ENCODE data around the gene PDCL3. TPM values are rescaled to one million over a fixed set of nuclear protein-coding genes. Genes with fewer than 3 reads are reported as not detected.
A peak's percentile ranks its signal among the peaks of the same experiment; 100 is the strongest.

PDCL3 gene
- total RNA-seq, 1 donor from 2014 or later, result 39.2 TPM

DNA sequence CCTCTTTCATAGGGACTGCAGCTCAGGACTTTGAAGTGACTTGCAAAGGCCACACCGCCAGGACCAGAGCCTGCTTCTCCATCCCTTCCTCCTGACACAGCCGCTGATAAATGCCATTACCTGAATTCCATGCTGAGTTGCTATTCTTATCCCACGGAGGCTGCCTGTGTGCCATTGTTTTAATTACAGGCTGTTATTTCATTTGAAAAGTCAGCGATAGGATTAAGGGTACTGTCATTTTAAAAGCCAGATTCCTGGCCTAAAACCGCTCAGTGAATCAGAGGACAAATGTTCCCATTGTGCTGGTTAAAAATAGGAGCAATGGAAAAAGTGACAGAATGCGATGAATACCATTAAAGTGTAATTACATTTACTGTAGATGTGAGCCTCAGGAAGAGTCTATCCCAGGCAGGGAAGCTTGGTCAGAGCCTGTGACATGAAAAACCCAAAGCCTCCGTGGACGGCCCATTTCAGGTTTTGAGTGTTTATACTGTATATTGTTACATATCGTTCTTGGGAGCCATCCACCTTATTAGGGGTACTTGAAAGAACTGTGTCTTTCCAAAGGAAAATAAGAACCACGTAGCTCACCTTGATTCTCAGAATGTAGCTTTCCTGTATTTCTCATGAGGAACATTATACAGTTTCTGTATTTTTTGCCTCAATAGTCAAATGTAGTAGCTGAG lies 41.3 kb downstream of the PDCL3 start:
- no peak overlapping the region for H3K4me3 Mint-ChIP-seq
- no peak for DNase-seq (ENCODE audit: low spot score)
- intact Hi-C loops (cut with micrococcal nuclease), result no loop called here

DNA sequence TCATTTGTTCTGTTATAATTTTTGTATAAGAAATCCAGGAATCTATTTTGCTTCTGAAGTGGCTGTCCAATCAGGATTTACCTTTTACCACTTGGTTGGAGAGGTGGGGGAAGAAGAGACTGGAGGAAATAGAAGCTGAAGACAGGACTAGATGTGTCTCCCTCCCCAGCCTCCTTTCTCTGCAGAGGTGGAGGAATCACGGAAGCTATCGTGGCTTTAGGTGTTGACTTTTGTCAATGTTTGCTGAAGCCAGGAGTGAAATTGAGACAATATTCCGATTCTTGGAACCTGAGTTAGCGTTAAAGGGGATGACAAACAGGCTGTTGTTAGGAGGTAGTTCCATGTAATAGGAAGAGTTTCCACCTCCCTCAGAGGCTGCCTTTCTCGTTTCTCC lies 43.5 kb downstream of the PDCL3 start:
- DNase-seq (ENCODE audit: low spot score), result no peak
- Mint-ChIP-seq H3K9me3 (no peaks in the 10 kb centered on the region), H3K27me3 (ENCODE audit: insufficient read depth) (peaks cover 4% of the 10 kb centered on the region), H3K4me3 (no peak overlapping the region), H3K27ac (no peak overlapping the region), H3K4me1 (ENCODE audit: low read depth) (peaks cover 11% of the 10 kb centered on the region), H3K36me3 (ENCODE audit: low read depth) (no peaks in the 10 kb centered on the region)
- intact Hi-C loops (cut with micrococcal nuclease), result no loop called here

More for the DNA sequence above, 41.3 kb downstream of the PDCL3 start:
- Mint-ChIP-seq H3K27me3 (ENCODE audit: insufficient read depth) (peaks cover 9% of the 10 kb centered on the region), H3K36me3 (ENCODE audit: low read depth) (no peaks in the 10 kb centered on the region), H3K27ac (no peak overlapping the region), H3K4me1 (ENCODE audit: low read depth) (peaks cover 11% of the 10 kb centered on the region), H3K9me3 (no peaks in the 10 kb centered on the region)

DNA sequence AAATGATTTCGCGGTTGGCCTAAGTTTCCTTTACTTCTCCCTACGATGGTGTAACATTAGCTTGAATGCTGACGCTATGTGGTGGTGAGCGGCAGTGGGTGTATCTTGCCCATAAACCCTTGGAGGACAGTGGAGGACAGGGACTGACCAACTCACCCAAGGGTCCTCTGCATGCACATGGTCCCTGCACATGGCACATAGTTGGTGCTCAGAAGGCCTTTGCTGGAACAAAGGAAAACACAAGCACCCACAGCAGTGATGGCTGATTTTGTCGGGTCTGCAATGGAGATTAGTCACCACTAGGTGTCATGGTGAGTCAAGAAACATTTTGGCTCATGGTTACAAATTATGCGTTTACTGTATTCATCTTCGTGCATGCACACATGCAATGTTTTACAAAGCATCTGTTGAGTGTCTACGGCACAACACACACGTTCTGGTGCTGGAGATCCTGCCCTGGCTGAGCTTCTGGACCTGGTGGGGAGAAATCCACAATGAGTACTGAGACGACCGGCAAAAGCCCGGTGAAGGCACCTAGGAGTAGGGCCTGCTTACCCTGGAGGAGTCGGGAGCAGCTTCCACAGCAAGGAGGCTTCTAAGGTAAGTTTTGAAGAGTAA lies 44.0 kb downstream of the PDCL3 start:
- DNase-seq (ENCODE audit: low spot score), result no peak
- Mint-ChIP-seq H3K4me1 (ENCODE audit: low read depth) (peaks cover 7% of the 10 kb centered on the region), H3K9me3 (no peaks in the 10 kb centered on the region), H3K27ac (no peak overlapping the region), H3K36me3 (ENCODE audit: low read depth) (no peaks in the 10 kb centered on the region), H3K4me3 (no peak overlapping the region), H3K27me3 (ENCODE audit: insufficient read depth) (peaks cover 4% of the 10 kb centered on the region)
- intact Hi-C loops (cut with micrococcal nuclease), result loop anchor here (1.0 kb wide), 1 partner anchor 378 kb away; no protein-coding TSS in a partner anchor

DNA sequence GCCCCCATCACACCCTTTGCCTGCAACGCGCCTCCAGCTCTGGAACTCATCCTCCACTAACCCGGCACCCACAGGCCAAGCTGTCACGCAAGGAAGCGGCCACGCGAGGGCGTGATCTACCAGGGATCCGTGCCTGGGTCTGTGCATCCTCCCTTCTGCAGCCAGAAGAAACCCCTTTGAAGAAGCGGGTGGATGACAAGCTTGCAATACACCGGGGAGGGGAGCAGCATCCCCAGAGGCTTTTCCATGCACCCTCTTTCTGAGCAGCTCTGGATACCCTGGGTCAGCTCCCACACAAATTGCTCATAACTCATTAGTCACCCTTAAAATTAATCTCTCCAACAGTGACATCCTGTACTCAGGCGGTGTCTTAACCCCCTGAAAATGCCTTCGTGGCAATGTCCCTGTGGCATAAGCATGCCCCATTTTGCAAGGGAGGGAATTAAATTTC lies 47.6 kb downstream of the PDCL3 start:
- peak; percentile 66 for DNase-seq (ENCODE audit: low spot score)
- H3K4me3 Mint-ChIP-seq, result no peak overlapping the region
- H3K9me3 Mint-ChIP-seq, result no peaks in the 10 kb centered on the region
- intact Hi-C loops (cut with micrococcal nuclease), result no loop called here
- peaks cover 6% of the 10 kb centered on the region for H3K27me3 Mint-ChIP-seq (ENCODE audit: insufficient read depth)
- no peak overlapping the region for H3K27ac Mint-ChIP-seq
- peaks cover 7% of the 10 kb centered on the region for H3K4me1 Mint-ChIP-seq (ENCODE audit: low read depth)
- no peaks in the 10 kb centered on the region for H3K36me3 Mint-ChIP-seq (ENCODE audit: low read depth)

DNA sequence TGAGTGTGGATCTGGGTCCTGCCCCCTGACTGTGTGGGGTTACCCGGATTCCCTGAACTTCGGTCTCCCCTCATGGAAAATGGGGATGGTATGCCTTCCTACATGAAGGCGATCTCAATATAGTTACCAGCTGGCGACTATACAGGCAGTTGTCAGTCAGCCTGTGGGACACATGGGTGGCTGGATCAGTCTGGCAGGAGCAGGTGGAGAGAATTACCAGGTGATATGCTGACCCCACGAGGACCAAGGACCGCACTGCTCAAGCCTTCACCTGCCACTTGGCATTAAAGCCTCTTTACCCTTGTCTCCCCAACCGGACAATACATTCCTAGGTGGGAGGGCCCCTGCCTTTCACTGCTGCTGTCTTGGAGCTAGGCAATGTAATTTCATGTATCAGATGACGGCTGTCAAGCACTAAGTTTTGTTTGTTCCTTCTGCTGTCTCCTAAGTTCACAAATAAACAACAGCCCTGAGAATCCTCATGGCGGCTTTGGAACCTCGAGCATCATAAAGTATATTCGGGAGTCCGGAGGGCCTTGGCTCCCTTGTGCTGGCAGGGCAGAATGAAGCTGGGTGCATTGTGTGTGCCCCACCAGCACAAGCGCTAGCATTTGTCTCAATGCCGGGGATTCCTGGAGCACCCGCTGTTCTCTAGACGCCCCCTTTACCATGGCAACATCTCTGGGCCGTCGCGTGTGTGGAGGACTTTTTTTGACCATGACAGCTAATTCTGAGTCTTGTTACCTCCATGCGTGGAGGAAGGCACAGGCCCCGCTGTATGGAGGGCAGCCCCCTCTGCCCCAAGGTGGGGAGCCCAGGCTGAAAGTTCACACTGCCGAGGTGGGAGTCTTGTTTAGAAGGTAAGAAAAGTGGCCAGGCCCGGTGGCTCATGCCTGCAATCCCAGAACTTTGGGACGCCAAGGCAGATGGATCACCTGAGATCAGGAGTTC lies 48.6 kb downstream of the PDCL3 start:
- Mint-ChIP-seq H3K4me3 (no peak overlapping the region), H3K9me3 (no peaks in the 10 kb centered on the region), H3K27me3 (ENCODE audit: insufficient read depth) (peaks cover 2% of the 10 kb centered on the region), H3K36me3 (ENCODE audit: low read depth) (no peaks in the 10 kb centered on the region), H3K4me1 (ENCODE audit: low read depth) (peaks cover 7% of the 10 kb centered on the region), H3K27ac (no peak overlapping the region)
- DNase-seq (ENCODE audit: low spot score), result no peak
- intact Hi-C loops (cut with micrococcal nuclease), result no loop called here

DNA sequence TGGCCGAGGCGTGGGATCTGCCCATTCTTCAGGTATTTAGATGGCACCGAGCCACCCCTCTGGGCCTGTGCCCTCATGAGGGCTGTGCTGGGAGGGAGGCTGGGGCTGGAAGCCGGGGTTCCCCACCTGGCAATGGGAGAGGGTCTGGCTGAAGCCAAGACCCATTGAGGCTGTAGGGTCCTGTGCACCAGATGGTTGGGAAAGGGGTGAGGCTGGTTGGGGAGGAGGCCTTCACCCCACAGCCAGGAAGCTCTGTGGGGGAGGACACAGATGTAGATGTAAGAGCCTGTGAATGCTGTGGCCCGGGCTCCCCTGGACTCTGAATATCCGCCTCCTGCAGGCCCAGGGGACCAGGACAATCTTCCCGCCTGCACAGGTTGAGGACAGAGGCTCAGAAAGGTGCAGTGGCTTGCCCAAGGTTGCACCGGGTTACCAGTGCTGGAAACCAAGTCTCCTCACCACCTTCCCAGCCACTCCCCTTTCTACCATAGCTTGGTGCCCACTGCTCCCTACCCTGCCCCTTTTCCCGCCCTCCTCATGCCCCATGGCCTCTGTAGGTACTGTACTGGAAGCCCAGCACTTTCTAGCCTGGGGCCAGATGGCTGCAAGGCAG lies 49.7 kb downstream of the PDCL3 start:
- no peak for DNase-seq (ENCODE audit: low spot score)
- H3K9me3 Mint-ChIP-seq, result no peaks in the 10 kb centered on the region
- H3K4me3 Mint-ChIP-seq, result no peak overlapping the region
- intact Hi-C loops (cut with micrococcal nuclease), result no loop called here
- no peak overlapping the region for H3K27ac Mint-ChIP-seq
- H3K4me1 Mint-ChIP-seq (ENCODE audit: low read depth), result no peaks in the 10 kb centered on the region
- no peaks in the 10 kb centered on the region for H3K36me3 Mint-ChIP-seq (ENCODE audit: low read depth)
- peaks cover 1% of the 10 kb centered on the region for H3K27me3 Mint-ChIP-seq (ENCODE audit: insufficient read depth)

DNA sequence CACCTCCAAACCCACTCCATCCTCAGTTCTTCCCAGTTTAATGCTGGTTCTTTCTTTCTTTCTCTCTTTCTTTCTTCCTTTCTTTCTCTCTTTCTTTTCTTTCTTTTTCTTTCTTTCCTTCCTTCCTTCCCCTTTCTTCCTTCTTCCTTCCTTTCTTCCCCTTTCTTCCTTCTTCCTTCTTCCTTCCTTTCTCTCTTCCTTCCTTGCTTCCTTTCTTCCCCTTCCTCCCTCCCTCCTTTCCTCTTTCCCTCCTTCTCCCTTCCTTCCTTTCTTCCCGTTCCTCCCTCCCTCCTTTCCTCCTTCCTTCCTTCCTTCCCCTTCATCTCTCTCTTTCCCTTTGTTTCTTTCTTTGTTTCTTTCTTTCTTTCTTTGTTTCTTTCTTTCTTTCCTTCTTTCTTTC lies 50.9 kb downstream of the PDCL3 start:
- intact Hi-C loops (cut with micrococcal nuclease), result no loop called here
- Mint-ChIP-seq H3K27me3 (ENCODE audit: insufficient read depth) (peaks cover 3% of the 10 kb centered on the region), H3K9me3 (no peaks in the 10 kb centered on the region), H3K27ac (no peak overlapping the region), H3K36me3 (ENCODE audit: low read depth) (no peaks in the 10 kb centered on the region), H3K4me3 (no peak overlapping the region), H3K4me1 (ENCODE audit: low read depth) (no peaks in the 10 kb centered on the region)
- no peak for DNase-seq (ENCODE audit: low spot score)

DNA sequence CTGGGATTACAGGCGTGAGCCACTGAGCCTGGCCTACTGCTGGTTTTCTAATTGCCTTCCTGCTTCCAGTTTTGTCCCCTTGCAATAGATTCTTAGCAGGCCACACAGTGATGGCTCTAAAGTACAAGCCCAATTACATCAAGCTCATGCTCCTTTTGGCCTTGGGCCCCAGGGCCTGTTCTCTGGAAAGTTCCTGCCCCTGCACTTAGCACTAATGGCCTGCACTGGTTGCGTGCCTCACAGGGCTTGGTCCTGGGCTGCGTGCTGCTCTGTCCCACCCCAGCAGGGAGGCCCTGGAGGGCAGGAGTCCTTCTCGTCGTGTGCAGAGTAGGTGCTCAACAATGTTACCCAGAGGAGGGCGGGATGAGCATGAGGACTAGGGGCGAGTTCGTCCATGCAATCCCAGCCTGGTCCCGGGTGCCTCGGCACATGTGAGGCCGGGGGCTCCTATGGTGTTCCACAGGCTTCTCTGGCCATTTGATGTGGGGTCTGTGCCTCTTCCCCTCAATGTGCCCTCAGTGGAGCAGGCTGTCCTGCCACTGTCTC lies 51.7 kb downstream of the PDCL3 start:
- Mint-ChIP-seq H3K27me3 (ENCODE audit: insufficient read depth) (peaks cover 3% of the 10 kb centered on the region), H3K4me1 (ENCODE audit: low read depth) (no peaks in the 10 kb centered on the region), H3K9me3 (no peaks in the 10 kb centered on the region), H3K27ac (no peak overlapping the region), H3K36me3 (ENCODE audit: low read depth) (no peaks in the 10 kb centered on the region), H3K4me3 (no peak overlapping the region)
- no peak for DNase-seq (ENCODE audit: low spot score)
- intact Hi-C loops (cut with micrococcal nuclease), result no loop called here

DNA sequence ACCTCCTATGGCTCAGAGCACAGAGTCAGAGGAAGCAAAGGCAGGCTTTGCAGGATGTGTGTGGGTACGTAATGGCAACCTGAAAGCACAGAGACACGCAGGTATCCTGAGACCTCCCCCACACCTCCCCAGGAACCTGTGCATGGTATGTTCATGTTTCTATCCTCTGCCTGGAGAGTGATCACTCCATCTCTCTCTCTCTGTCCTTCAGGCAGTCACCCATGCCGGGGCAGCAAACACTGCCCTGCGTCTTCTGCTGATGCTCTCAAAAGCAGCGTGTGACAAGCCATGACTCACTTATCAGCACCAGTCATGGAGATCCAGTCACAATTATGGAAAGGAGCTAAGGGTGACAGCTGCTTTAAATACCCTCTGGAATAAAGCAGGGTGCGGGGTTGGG lies 52.7 kb downstream of the PDCL3 start:
- intact Hi-C loops (cut with micrococcal nuclease), result no loop called here
- Mint-ChIP-seq H3K4me3 (no peak overlapping the region), H3K9me3 (no peaks in the 10 kb centered on the region), H3K4me1 (ENCODE audit: low read depth) (no peaks in the 10 kb centered on the region), H3K27me3 (ENCODE audit: insufficient read depth) (peaks cover 3% of the 10 kb centered on the region), H3K36me3 (ENCODE audit: low read depth) (no peaks in the 10 kb centered on the region), H3K27ac (no peak overlapping the region)
- no peak for DNase-seq (ENCODE audit: low spot score)

DNA sequence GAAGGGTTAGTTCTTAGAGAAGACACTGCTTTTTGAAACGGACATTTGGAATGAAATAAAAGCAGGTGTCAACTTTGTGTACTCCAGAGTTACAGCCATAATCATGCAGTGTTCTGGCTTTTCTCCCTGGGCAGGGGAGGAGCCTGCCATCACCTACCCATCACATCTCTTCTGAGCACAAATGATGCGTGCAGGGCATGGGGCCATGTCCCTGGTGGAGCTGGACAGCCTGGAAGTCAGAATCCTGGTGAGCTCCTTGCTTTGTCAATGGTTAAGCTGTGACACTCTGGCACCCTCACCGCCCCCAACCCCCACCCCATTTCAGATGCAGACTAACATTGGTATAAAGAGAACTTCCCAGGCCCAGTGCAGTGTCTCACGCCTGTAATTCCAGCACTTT lies 53.1 kb downstream of the PDCL3 start:
- Mint-ChIP-seq H3K36me3 (ENCODE audit: low read depth) (no peaks in the 10 kb centered on the region), H3K4me1 (ENCODE audit: low read depth) (no peaks in the 10 kb centered on the region), H3K27me3 (ENCODE audit: insufficient read depth) (peaks cover 3% of the 10 kb centered on the region), H3K4me3 (no peak overlapping the region), H3K9me3 (no peaks in the 10 kb centered on the region), H3K27ac (no peak overlapping the region)
- intact Hi-C loops (cut with micrococcal nuclease), result no loop called here
- DNase-seq (ENCODE audit: low spot score), result no peak

DNA sequence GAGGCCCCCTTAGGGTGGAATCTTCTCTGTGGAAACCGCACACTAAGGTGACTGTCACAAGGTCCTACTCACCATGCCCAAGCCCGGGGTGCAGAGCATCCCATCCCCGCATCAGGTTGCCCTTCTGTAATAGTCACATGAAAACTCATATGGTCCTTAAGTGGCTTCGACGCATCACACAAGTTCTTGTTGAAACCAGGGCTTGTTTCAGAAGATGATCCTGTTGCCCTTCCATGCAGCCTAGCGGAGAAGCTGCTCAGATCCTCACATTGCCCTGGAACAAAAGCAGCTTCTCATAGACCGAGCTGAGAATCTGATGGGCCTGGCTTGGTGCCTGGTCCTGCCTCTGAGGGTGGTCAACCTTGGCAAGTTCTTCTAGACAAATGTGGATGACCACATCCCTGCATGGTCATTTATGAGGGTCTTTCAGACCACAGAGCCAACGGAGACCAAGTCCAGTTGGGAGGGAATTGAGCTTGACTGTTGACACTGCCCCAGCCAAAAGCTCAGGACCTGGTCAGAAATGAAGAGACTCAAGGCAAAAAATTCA lies 54.1 kb downstream of the PDCL3 start:
- no peaks in the 10 kb centered on the region for H3K4me1 Mint-ChIP-seq (ENCODE audit: low read depth)
- no peak overlapping the region for H3K4me3 Mint-ChIP-seq
- intact Hi-C loops (cut with micrococcal nuclease), result no loop called here

DNA sequence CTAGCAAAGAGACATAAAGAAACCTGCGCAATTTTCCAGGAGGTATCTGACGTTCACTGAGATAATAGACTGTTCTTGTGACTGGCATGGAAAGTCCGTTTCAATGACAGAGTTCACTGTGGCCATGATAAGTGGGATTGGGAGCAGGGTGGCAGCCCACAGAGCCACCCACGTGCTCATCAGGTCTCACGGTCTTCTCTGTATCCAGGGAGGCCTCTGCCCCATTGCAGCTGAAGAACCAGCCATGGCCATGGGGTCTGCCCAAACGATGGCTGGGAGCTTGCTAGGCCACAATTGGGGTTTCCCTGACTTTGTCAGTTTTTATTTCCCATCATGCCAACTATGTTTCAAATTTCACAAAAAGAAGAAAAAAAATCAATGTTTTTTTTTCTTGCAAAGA lies 57.2 kb downstream of the PDCL3 start:
- intact Hi-C loops (cut with micrococcal nuclease), result no loop called here
- H3K4me1 Mint-ChIP-seq (ENCODE audit: low read depth), result no peaks in the 10 kb centered on the region
- DNase-seq (ENCODE audit: low spot score), result no peak
- no peak overlapping the region for H3K4me3 Mint-ChIP-seq
- no peak overlapping the region for H3K27ac Mint-ChIP-seq
- H3K36me3 Mint-ChIP-seq (ENCODE audit: low read depth), result no peaks in the 10 kb centered on the region
- H3K9me3 Mint-ChIP-seq, result no peaks in the 10 kb centered on the region
- peaks cover 2% of the 10 kb centered on the region for H3K27me3 Mint-ChIP-seq (ENCODE audit: insufficient read depth)

More for the DNA sequence above, 54.1 kb downstream of the PDCL3 start:
- Mint-ChIP-seq H3K27ac (no peak overlapping the region), H3K27me3 (ENCODE audit: insufficient read depth) (peaks cover 3% of the 10 kb centered on the region), H3K36me3 (ENCODE audit: low read depth) (no peaks in the 10 kb centered on the region), H3K9me3 (no peaks in the 10 kb centered on the region)
- DNase-seq (ENCODE audit: low spot score), result no peak

Measured in activated T-helper 1 cell treated with anti-CD3 and anti-CD28 coated beads, Interleukin-12 subunit alpha, Interleukin-12 subunit beta, Interleukin-2, Interleukin-4 antibody, amounts not matched to agents 30 ng/mL and 10 ng/mL and 1 ng/mL, durations not matched to agents 14 hours and 24 hours and 36 hours (primary cell).